ENCODE data around the gene KCNQ1OT1. TPM values are rescaled to one million over a fixed set of nuclear protein-coding genes. Genes with fewer than 3 reads are reported as not detected.

KCNQ1OT1 gene
- total RNA-seq, 1 donor from 2014 or later, result 0.54 TPM

DNA sequence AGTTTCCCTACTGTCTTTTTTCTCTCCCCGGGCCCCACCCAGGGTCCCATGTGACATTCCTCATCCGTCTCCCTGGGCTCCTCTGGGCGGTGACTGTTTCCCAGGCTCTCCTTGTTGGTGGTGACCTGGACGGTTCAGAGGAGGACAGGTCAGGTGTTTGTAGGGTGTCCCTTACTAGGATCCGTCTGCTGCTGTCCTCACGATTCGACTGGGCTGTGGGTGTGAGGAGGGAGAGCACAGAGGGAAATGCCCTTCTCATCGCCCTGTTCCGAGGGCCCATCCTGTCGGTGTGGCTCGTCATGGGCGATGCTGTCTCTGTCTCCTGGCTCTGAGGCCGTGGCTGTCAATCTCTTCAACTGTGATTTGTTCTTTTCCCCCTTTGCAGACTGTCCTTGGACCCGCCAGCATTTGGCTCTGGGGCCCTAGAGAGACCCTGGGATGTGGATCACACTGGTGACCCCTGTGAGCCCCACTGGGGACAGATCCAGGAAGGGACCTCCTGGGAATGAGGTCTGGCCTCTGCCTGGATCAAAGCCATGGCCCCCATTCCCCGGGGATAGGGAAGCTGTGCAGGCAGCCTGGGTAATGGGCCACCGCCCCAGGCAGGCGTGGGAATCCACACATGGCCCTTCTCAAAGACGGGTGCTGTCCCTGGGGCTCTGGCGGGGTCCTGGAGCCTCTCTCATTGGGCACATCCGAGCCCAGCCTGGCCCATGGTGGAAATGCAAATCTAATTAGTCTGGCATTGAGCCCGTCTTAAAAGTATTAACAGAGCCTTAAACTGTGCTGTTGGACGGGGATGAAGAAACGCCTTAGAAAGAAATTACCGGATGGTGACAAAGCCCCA is 46.8 kb upstream of the KCNQ1OT1 start:
- no peaks in the 10 kb centered on the region for H3K36me3 ChIP-seq (ENCODE audit: control insufficient read depth, insufficient read depth, low read length)
- H3K27me3 ChIP-seq (ENCODE audit: control insufficient read depth, insufficient read depth, low read length), result peaks cover 2% of the 10 kb centered on the region
- TF ChIP-seq, protein P1, sequence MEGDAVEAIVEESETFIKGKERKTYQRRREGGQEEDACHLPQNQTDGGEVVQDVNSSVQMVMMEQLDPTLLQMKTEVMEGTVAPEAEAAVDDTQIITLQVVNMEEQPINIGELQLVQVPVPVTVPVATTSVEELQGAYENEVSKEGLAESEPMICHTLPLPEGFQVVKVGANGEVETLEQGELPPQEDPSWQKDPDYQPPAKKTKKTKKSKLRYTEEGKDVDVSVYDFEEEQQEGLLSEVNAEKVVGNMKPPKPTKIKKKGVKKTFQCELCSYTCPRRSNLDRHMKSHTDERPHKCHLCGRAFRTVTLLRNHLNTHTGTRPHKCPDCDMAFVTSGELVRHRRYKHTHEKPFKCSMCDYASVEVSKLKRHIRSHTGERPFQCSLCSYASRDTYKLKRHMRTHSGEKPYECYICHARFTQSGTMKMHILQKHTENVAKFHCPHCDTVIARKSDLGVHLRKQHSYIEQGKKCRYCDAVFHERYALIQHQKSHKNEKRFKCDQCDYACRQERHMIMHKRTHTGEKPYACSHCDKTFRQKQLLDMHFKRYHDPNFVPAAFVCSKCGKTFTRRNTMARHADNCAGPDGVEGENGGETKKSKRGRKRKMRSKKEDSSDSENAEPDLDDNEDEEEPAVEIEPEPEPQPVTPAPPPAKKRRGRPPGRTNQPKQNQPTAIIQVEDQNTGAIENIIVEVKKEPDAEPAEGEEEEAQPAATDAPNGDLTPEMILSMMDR (IDR thresholded peaks at IDR 0.05; ENCODE audit: insufficient read depth, low read length, poor library complexity, severe bottlenecking), result no peak
- DNase-seq (ENCODE audit: low read depth), result no peak
- no peak overlapping the region for H3K4me3 ChIP-seq (ENCODE audit: low read depth, low read length)

DNA sequence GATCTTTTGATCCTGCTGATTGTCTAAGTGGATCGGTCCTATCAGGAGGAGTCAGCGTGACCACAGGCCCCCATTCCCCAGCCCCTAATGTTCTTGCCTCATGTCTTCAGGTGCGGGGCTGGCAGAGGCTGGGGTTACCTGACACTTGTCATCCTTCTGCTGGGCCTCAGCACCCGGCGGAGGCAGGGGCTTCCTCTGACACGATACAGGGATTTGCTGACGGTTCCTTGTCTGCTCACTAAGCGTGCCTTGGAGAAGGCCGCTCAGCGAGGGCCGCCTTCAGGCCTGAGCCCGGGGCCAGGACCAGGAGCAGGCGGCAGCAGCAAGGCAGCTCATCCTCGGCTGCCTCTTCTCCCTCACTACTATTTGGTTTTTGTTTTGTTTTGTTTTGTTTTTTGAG is 45.7 kb upstream of the KCNQ1OT1 start:
- TF ChIP-seq, protein P1 (IDR thresholded peaks at IDR 0.05; ENCODE audit: insufficient read depth, low read length, poor library complexity, severe bottlenecking), result no peak
- H3K36me3 ChIP-seq (ENCODE audit: control insufficient read depth, insufficient read depth, low read length), result no peaks in the 10 kb centered on the region
- H3K27me3 ChIP-seq (ENCODE audit: control insufficient read depth, insufficient read depth, low read length), result peaks cover 2% of the 10 kb centered on the region
- no peak for DNase-seq (ENCODE audit: low read depth)
- H3K4me3 ChIP-seq (ENCODE audit: low read depth, low read length), result no peak overlapping the region

- no peak overlapping the region for H3K4me3 ChIP-seq (ENCODE audit: low read depth, low read length)
- no peak for DNase-seq (ENCODE audit: low read depth)
- H3K36me3 ChIP-seq (ENCODE audit: control insufficient read depth, insufficient read depth, low read length), result no peaks in the 10 kb centered on the region
- TF ChIP-seq, protein P1 (IDR thresholded peaks at IDR 0.05; ENCODE audit: insufficient read depth, low read length, poor library complexity, severe bottlenecking), result no peak
- peaks cover 2% of the 10 kb centered on the region for H3K27me3 ChIP-seq (ENCODE audit: control insufficient read depth, insufficient read depth, low read length)
Measured at GRCh38 chr11:2744166-2744565, 44.4 kb upstream of the KCNQ1OT1 start.

DNA sequence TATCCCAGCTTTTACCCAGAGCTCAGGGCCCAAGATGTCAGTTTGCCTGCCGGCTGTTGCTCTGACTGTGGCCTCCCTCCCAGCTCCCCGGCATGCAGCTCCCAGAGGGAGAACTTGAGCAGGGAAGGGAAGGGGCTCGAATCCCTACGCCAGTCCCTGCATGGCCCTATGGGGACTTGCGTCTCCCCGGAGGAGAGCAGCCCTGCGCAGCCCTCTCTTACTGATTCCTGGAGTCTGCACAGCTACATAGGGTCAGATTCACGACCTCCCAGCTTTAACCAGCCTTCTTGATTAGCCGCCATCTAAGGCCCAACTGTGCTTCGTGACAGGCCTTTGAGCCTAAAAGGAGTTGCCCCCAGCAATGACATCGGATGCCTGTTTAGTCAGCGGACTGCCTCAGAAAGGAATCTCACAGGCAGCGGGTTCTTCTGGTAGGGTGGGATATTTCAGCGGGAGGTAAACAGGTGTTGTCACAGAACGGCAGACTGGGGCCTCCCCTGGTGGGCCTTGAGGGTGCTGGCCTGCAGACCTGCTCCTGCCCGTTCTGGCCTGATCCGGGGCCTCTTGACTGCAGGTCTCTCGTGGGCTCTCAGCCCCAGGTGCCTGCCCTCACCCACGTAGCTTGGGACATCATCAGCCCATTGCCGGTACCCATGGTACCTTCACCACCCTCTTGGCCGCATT is 43.8 kb upstream of the KCNQ1OT1 start:
- peaks cover 2% of the 10 kb centered on the region for H3K27me3 ChIP-seq (ENCODE audit: control insufficient read depth, insufficient read depth, low read length)
- TF ChIP-seq, protein P1 (IDR thresholded peaks at IDR 0.05; ENCODE audit: insufficient read depth, low read length, poor library complexity, severe bottlenecking), result no peak

DNA sequence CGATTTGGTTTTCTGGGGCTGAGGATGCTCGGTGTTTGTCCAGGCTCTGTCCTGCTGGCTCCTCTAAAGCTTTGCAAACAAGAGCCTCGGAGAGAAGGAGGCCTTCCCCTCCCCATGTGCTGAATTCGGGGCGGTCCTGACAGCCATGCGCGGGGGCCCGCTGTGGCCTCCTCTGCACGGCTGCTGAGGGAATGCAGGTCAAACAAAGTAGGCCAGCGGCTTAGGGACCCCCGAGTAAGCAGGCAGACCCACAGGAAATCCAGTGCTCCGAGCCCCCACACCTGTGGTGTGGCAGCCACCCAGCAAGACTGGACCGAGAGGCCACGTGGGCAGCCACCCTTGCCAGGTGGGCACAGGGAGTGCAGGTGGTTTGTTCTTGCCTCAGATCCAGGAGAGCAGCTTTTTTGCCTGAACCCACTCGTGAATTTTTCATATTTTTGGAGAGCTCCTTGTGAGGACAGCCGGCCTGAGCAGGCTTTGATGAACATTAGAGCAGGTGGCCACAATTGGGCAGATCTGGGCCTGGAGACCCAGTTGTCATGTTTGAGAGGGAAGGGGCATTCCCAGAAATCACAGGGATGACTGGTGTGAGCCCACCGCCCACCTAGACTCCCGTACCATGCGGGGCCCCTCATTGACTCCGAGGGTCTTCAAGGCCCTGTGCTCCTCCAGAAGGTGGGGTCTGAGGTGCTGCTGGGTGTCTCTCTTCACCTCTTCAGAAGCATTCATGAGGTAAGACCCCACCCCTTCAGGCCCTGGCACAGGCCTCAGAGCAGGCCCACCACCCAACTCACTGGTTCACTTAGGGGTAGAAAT is 43.0 kb upstream of the KCNQ1OT1 start:
- TF ChIP-seq, protein P1 (IDR thresholded peaks at IDR 0.05; ENCODE audit: insufficient read depth, low read length, poor library complexity, severe bottlenecking), result no peak
- H3K4me3 ChIP-seq (ENCODE audit: low read depth, low read length), result no peak overlapping the region
- no peak for DNase-seq (ENCODE audit: low read depth)
- no peaks in the 10 kb centered on the region for H3K27me3 ChIP-seq (ENCODE audit: control insufficient read depth, insufficient read depth, low read length)
- no peaks in the 10 kb centered on the region for H3K36me3 ChIP-seq (ENCODE audit: control insufficient read depth, insufficient read depth, low read length)

More for the DNA sequence above, 43.8 kb upstream of the KCNQ1OT1 start:
- H3K4me3 ChIP-seq (ENCODE audit: low read depth, low read length), result no peak overlapping the region
- no peaks in the 10 kb centered on the region for H3K36me3 ChIP-seq (ENCODE audit: control insufficient read depth, insufficient read depth, low read length)
- DNase-seq (ENCODE audit: low read depth), result no peak

Measured in kidney epithelial cell (primary cell).